ENCODE measurements around the gene NBAS. TPM values are rescaled to one million over a fixed set of nuclear protein-coding genes. Genes with fewer than 3 reads are reported as not detected.

NBAS gene
- total and polyA plus RNA-seq, 3 experiments from 2014 or later = 22.0 to 34.1 (median 30.6) TPM

DNA sequence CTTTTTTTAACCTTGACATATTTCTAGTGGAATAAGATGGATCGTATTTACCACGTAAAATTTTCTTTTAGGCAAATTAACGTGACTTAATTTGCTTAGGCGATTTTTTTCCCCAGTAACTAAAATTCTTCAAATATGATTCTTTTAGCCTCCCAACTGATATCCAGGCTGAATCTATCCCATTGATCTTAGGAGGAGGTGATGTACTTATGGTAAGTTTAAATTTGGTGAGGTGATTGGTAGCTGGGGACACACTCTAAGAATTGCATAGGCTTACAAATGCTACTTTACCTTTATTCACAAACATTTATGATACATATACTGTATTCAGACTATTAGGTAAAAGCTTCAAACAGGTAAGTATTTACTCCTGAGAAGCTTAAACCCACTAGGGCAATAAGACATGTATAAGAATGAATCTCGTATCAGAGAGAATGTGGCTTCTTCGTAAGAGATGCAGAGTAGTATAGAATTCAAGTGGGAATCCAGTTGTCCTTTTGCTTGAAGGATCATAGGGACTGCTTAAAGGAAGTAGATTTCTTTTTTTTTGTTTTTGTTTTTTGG, 34.3 kb upstream of the NBAS start:
- Histone ChIP-seq H3K27me3 (ENCODE audit: insufficient read depth, low read length, poor library complexity, severe bottlenecking) (no peaks in the 10 kb centered on the region), H3K36me3 (ENCODE audit: insufficient read depth, low read length) (peaks cover 41% of the 10 kb centered on the region), H3K27ac (ENCODE audit: low read depth, low read length) (no peak overlapping the region), H3K4me3 (ENCODE audit: low read length) (no peak overlapping the region), H3K4me1 (ENCODE audit: insufficient read depth, low read length) (peaks cover 24% of the 10 kb centered on the region), H3K9me3 (ENCODE audit: low read length) (no peaks in the 10 kb centered on the region)
- H3K4me1 Mint-ChIP-seq = peaks cover 40 to 56% (median 49%) of the 10 kb centered on the region in 3 donors
- peak overlapping the region in 1 of 8 donors; percentile 91 for H3K27ac Mint-ChIP-seq
- CTCF ChIA-PET = interaction anchor here (1.3 to 1.4 kb wide), 2 partner anchors 18 to 34 kb away, joined by 3 to 5 read pairs; partner anchors contain the start of gene NBAS
- H3K9me3 Mint-ChIP-seq = no peaks in the 10 kb centered on the region
- POLR2A ChIA-PET = no interaction called here
- DNase-seq = no peak
- H3K4me3 Mint-ChIP-seq = no peak overlapping the region
- peaks cover 0 to 2% of the 10 kb centered on the region in 2 donors for H3K27me3 Mint-ChIP-seq
- H3K36me3 Mint-ChIP-seq = peaks cover 0 to 66% (median 18%) of the 10 kb centered on the region in 3 donors

DNA sequence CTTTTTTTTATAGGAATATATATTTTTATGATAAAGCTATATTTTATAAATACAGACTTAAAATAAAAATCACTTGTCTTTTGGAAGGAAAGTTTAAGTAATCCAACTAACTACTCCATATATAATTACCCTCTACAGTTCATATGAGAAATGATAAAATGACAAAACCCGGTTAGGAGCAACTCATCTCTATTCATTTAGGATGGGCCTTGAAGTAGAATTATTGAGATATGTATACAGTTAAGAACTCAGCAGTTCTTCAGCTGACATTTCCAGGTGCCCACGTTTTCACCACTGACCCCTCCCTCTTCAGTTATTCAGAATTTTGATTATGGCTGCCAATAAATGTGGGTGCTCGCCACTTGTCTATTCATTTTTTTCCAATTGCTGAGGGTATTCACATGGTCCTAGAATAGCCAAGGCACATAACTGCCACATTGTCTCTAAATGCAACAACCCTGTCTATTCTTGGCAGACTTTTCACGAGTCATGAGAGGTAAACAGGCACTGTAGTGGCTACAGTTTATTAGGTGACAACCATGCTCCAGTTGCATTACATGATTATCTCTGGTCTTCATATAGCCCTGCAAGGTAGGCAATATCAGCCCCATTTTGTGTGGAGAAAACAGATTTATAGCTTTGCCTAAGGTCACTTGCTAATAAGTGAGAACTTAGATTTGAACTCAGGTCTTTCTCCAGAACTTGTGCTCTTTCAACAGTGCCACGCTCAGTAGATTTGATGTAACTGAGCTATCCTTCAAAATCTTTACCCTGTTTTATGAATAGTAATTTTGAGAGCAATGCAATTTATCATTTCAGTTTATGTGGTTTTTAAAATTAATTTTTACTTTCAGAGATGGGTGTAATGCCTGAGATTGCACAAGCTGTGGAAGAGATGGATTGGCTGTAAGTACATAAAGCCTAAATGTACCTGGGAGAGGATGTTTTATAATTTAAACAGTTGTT, 33.4 kb upstream of the NBAS start:
- Mint-ChIP-seq H3K27ac (peak overlapping the region in 3 of 8 donors; percentile 42 to 91 (median 43)), H3K4me1 (peaks cover 42 to 61% (median 49%) of the 10 kb centered on the region in 3 donors)

DNA sequence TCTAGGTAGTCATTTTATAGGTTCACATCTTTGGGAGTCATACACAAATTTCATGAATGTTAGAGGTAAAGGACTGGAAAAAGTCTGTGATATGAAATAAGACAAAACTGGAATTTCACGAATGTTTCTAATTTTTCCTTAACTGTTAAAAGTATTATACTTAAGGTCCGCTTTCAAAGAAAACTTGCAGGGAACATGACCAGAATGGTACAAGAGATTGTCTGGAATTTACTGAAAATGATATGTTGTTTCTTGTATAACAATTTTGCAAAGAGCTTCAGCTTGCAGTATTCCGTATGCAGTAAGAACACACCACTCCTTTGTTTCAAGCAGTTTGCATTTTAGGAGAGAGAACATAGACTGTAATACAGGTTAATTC, 32.2 kb upstream of the NBAS start:
- H3K4me3 ChIP-seq (ENCODE audit: low read length) = no peak overlapping the region
- no peaks in the 10 kb centered on the region for H3K27me3 ChIP-seq (ENCODE audit: insufficient read depth, low read length, poor library complexity, severe bottlenecking)
- no peaks in the 10 kb centered on the region for H3K9me3 ChIP-seq (ENCODE audit: low read length)
- H3K27ac ChIP-seq (ENCODE audit: low read depth, low read length) = peak overlapping the region; percentile 89
- Mint-ChIP-seq H3K27me3 (peaks cover 0 to 2% of the 10 kb centered on the region in 2 donors), H3K27ac (peak overlapping the region; percentile 52 to 96 (median 92)), H3K4me1 (peaks cover 44 to 61% (median 49%) of the 10 kb centered on the region in 3 donors), H3K9me3 (no peaks in the 10 kb centered on the region), H3K36me3 (peaks cover 0 to 48% (median 14%) of the 10 kb centered on the region in 3 donors), H3K4me3 (peak overlapping the region; percentile 65 to 98 (median 91))
- ChIA-PET POLR2A (interaction anchor here (1.1 kb wide), 1 partner anchor 32 kb away, joined by 3 read pairs; the partner anchor contains the start of gene NBAS), CTCF (interaction anchor here (0.9 kb wide), 1 partner anchor 16 kb away, joined by 3 read pairs; no protein-coding TSS in a partner anchor)
- peaks cover 24% of the 10 kb centered on the region for H3K4me1 ChIP-seq (ENCODE audit: insufficient read depth, low read length)
- DNase-seq = no peak
- peaks cover 29% of the 10 kb centered on the region for H3K36me3 ChIP-seq (ENCODE audit: insufficient read depth, low read length)

More for the DNA sequence above, 33.4 kb upstream of the NBAS start:
- no peak for DNase-seq
- Histone ChIP-seq H3K4me1 (ENCODE audit: insufficient read depth, low read length) (peaks cover 24% of the 10 kb centered on the region), H3K36me3 (ENCODE audit: insufficient read depth, low read length) (peaks cover 34% of the 10 kb centered on the region), H3K9me3 (ENCODE audit: low read length) (no peaks in the 10 kb centered on the region), H3K4me3 (ENCODE audit: low read length) (no peak overlapping the region), H3K27me3 (ENCODE audit: insufficient read depth, low read length, poor library complexity, severe bottlenecking) (no peaks in the 10 kb centered on the region), H3K27ac (ENCODE audit: low read depth, low read length) (no peak overlapping the region)
- peaks cover 0 to 57% (median 15%) of the 10 kb centered on the region in 3 donors for H3K36me3 Mint-ChIP-seq
- H3K9me3 Mint-ChIP-seq = no peaks in the 10 kb centered on the region
- ChIA-PET CTCF (interaction anchor here (1.3 to 1.4 kb wide), 2 partner anchors 17 to 33 kb away, joined by 3 to 5 read pairs; partner anchors contain the start of gene NBAS), POLR2A (interaction anchor here (1.1 kb wide), 1 partner anchor 33 kb away, joined by 3 read pairs; the partner anchor contains the start of gene NBAS)
- peak overlapping the region in 3 of 7 donors; percentile 15 to 75 (median 66) for H3K4me3 Mint-ChIP-seq
- peaks cover 0 to 2% of the 10 kb centered on the region in 2 donors for H3K27me3 Mint-ChIP-seq

DNA sequence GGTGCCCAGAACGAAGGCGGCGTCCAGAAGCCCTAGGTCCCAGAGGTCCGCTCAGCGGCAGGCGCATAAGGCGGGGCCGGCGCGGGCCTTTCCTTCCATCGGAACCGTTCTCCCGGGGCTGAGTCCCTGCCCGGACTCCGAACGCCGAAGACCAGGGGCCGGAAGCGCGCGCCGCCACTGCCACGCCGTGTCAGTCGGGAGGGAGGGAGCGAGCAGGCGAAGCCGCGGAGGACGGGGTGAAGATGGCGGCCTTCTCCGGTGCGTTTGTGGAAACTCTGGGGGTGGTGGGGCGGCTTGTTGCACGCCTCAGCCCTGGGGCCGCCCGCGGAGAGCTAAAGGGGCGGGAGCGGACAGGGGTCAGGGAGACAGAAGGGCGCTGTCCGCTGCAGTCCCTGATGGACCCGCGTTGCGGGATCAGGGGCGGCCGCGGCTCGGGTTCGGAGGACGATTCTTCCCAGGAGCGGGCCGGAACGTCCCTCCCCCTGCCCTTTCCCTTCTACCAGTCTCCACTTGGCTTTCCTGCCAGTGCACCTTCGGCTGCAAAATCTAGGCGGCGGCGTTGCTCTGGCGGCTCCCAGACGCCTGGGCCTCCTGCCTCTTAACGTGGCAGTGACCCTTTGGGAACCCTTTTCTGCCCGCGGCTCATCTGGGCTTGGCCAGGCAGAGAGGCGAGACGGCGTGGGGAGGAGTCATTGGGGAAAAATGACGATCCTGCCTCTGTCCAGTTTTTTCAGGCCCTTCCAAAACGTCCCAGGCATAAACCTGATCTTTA, 30.7 kb upstream of the NBAS start, which contains the start of gene DDX1:
TSS of gene DDX1 (plus strand) at position 177 of the 772 bp plus-strand sequence. CDS start at position 243, 66 bp downstream.
- Mint-ChIP-seq H3K36me3 (peaks cover 0 to 34% (median 7%) of the 10 kb centered on the region in 3 donors), H3K27ac (peak within 1 kb of the TSS; percentile 91 to 99 (median 93)), H3K4me1 (peaks cover 42 to 61% (median 49%) of the 10 kb centered on the region in 3 donors), H3K4me3 (peak within 1 kb of the TSS; percentile 90 to 98 (median 91)), H3K9me3 (no peaks in the 10 kb centered on the region), H3K27me3 (peaks cover 0 to 2% of the 10 kb centered on the region in 2 donors)
- Histone ChIP-seq H3K27me3 (ENCODE audit: insufficient read depth, low read length, poor library complexity, severe bottlenecking) (no peaks in the 10 kb centered on the region), H3K4me3 (ENCODE audit: low read length) (peak within 1 kb of the TSS; percentile 94), H3K27ac (ENCODE audit: low read depth, low read length) (peak within 1 kb of the TSS; percentile 89), H3K9me3 (ENCODE audit: low read length) (no peaks in the 10 kb centered on the region), H3K4me1 (ENCODE audit: insufficient read depth, low read length) (peaks cover 24% of the 10 kb centered on the region), H3K36me3 (ENCODE audit: insufficient read depth, low read length) (peaks cover 20% of the 10 kb centered on the region)
- peak; percentile 77 to 89 (median 80) for DNase-seq
- ChIA-PET CTCF (interaction anchor here (0.9 to 1.3 kb wide), 3 partner anchors 14 to 30 kb away, joined by 3 to 6 read pairs (median 5); no protein-coding TSS in a partner anchor), POLR2A (interaction anchor here (1.4 kb wide), 1 partner anchor 31 kb away, joined by 3 read pairs; the partner anchor contains the start of gene NBAS)

DNA sequence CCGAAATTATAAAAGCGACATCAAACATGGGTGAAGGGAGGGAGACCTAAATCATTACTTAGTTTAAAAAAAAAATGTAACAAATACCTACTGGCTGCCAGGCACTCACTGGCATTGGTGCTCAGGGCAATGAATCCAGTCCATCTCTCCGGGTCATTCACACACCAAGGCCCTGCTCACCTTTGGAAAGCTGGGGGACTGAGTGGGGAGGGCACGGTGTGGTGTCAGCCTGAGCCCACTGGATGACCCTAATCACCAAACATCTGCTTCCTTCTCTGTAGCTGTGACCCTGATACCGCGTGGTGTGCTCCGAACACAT, 30.2 kb upstream of the NBAS start:
- peak overlapping the region; percentile 94 for H3K4me3 ChIP-seq (ENCODE audit: low read length)
- Mint-ChIP-seq H3K27ac (peak overlapping the region; percentile 90 to 96 (median 92)), H3K36me3 (peaks cover 0 to 30% (median 4%) of the 10 kb centered on the region in 3 donors), H3K4me1 (peaks cover 40 to 59% (median 48%) of the 10 kb centered on the region in 3 donors), H3K9me3 (no peaks in the 10 kb centered on the region), H3K4me3 (peak overlapping the region; percentile 90 to 98 (median 91)), H3K27me3 (peaks cover 0 to 2% of the 10 kb centered on the region in 2 donors)
- H3K36me3 ChIP-seq (ENCODE audit: insufficient read depth, low read length) = peaks cover 19% of the 10 kb centered on the region
- H3K27me3 ChIP-seq (ENCODE audit: insufficient read depth, low read length, poor library complexity, severe bottlenecking) = no peaks in the 10 kb centered on the region
- H3K9me3 ChIP-seq (ENCODE audit: low read length) = no peaks in the 10 kb centered on the region
- no peak for DNase-seq
- peaks cover 24% of the 10 kb centered on the region for H3K4me1 ChIP-seq (ENCODE audit: insufficient read depth, low read length)
- ChIA-PET CTCF (interaction anchor here (0.9 to 1.3 kb wide), 3 partner anchors 14 to 30 kb away, joined by 3 to 6 read pairs (median 5); no protein-coding TSS in a partner anchor), POLR2A (interaction anchor here (1.4 kb wide), 1 partner anchor 30 kb away, joined by 3 read pairs; the partner anchor contains the start of gene NBAS)
- peak overlapping the region; percentile 89 for H3K27ac ChIP-seq (ENCODE audit: low read depth, low read length)

DNA sequence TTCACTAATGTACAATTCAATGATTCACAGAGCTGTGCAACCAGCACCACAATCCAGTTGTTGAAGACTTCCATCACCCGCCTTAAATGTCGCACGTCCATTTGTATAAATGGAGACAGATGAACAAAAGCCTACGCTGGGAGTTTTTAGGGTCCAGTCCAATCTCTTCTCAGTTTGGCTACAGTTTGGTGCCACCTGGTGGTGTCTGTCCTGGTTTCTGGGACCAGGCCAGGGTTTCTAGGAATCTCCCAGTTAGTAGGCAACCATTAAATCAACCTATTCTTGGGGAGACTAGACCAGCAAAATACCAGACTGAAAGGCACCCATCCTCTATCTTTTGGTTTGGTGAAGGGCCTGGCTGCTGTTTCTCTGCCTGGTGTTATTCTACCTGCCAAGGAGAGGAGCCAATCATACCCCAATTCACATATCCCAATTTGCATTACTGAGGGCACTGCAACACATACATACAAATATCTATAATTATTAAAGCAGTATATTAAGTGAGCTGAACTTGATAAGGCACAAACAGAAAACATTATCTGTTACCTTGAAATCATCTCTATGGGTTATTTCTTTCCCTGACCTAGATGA, 27.3 kb upstream of the NBAS start:
- Histone ChIP-seq H3K27me3 (ENCODE audit: insufficient read depth, low read length, poor library complexity, severe bottlenecking) (no peaks in the 10 kb centered on the region), H3K36me3 (ENCODE audit: insufficient read depth, low read length) (no peaks in the 10 kb centered on the region), H3K9me3 (ENCODE audit: low read length) (no peaks in the 10 kb centered on the region), H3K4me3 (ENCODE audit: low read length) (no peak overlapping the region), H3K27ac (ENCODE audit: low read depth, low read length) (no peak overlapping the region), H3K4me1 (ENCODE audit: insufficient read depth, low read length) (peaks cover 20% of the 10 kb centered on the region)
- peak overlapping the region in 1 of 7 donors; percentile 67 for H3K4me3 Mint-ChIP-seq
- ChIA-PET POLR2A (no interaction called here), CTCF (interaction anchor here (1.0 to 3.7 kb wide), 2 partner anchors 11 to 29 kb away, joined by 3 to 16 read pairs; no protein-coding TSS in a partner anchor)
- H3K27me3 Mint-ChIP-seq = peaks cover 0 to 3% of the 10 kb centered on the region in 2 donors
- H3K27ac Mint-ChIP-seq = peak overlapping the region in 1 of 8 donors; percentile 29
- peaks cover 22 to 31% (median 23%) of the 10 kb centered on the region in 3 donors for H3K4me1 Mint-ChIP-seq
- H3K36me3 Mint-ChIP-seq = peaks cover 0 to 10% (median 0%) of the 10 kb centered on the region in 3 donors
- no peaks in the 10 kb centered on the region for H3K9me3 Mint-ChIP-seq
- no peak for DNase-seq
